Measurements from ENCODE around the gene SYNE3. TPM values are rescaled to one million over a fixed set of nuclear protein-coding genes. Genes with fewer than 3 reads are reported as not detected.

Gene SYNE3
- total RNA-seq, 6 experiments from 2014 or later: 14.8 to 20.4 (median 16.3) TPM

DNA sequence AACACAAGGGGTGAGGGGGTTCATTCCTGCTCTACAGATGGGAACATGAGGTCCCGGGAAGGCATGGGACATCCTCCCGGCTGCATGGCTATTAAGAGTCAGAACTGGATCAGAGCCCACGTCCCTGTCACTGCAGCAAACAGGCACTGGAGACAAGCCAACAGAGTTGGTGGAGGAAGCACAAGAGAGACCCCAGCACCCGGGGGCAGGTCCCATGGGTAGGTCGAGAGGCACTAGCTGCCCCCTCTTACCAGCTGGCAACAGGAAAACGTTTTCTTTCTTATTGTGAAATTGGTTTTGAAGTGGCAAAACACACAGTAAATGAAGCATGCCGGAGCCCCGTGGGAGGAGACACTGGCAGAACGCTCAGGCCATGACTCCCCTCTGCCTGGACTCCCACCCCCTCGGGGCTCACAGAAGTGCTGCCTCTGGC is 43.6 kb downstream of the SYNE3 start:
- Mint-ChIP-seq H3K27me3 (ENCODE audit: insufficient read depth) (peaks cover 3% of the 10 kb centered on the region), H3K4me1 (ENCODE audit: low read depth) (peaks cover 5% of the 10 kb centered on the region), H3K9me3 (no peaks in the 10 kb centered on the region), H3K27ac (no peak overlapping the region), H3K36me3 (ENCODE audit: low read depth) (peaks cover 25% of the 10 kb centered on the region), H3K4me3 (no peak overlapping the region)
- TF ChIP-seq, protein P1, sequence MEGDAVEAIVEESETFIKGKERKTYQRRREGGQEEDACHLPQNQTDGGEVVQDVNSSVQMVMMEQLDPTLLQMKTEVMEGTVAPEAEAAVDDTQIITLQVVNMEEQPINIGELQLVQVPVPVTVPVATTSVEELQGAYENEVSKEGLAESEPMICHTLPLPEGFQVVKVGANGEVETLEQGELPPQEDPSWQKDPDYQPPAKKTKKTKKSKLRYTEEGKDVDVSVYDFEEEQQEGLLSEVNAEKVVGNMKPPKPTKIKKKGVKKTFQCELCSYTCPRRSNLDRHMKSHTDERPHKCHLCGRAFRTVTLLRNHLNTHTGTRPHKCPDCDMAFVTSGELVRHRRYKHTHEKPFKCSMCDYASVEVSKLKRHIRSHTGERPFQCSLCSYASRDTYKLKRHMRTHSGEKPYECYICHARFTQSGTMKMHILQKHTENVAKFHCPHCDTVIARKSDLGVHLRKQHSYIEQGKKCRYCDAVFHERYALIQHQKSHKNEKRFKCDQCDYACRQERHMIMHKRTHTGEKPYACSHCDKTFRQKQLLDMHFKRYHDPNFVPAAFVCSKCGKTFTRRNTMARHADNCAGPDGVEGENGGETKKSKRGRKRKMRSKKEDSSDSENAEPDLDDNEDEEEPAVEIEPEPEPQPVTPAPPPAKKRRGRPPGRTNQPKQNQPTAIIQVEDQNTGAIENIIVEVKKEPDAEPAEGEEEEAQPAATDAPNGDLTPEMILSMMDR (IDR thresholded peaks at IDR 0.05): no peak
- no peak for DNase-seq

DNA sequence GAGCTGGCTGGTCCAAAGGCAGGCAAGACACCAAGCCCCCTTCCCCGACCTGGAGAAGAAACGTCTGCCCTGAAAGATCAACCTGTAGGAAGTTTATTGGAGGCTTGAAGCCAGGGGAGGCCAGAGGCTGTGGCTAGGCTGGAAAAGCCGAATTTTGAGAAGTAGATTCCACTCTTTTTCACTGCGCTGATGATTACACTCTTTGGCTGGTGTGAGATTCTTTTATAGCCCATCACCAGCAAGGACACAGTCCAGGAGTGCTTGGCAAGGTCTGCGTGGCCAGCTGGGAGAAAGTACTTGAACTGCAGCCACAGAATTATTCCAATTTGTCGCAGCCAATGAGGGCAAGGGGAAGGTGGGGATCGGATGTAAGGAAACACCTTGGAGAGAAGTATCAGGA is 45.0 kb downstream of the SYNE3 start:
- Mint-ChIP-seq H3K27me3 (ENCODE audit: insufficient read depth) (peaks cover 4% of the 10 kb centered on the region), H3K36me3 (ENCODE audit: low read depth) (peaks cover 19% of the 10 kb centered on the region), H3K4me1 (ENCODE audit: low read depth) (no peaks in the 10 kb centered on the region; the same call in 1 of the 2 replicates), H3K27ac (no peak overlapping the region; the same call in 1 of the 2 replicates), H3K4me3 (no peak overlapping the region), H3K9me3 (no peaks in the 10 kb centered on the region)
- TF ChIP-seq, protein P1 (IDR thresholded peaks at IDR 0.05): no peak
- DNase-seq: no peak

GRCh38 chr14:95471016-95471415 is 45.4 kb downstream of the SYNE3 start:
- H3K4me3 Mint-ChIP-seq: no peak overlapping the region
- H3K27me3 Mint-ChIP-seq (ENCODE audit: insufficient read depth): peaks cover 4% of the 10 kb centered on the region
- TF ChIP-seq, protein P1 (IDR thresholded peaks at IDR 0.05): no peak
- H3K27ac Mint-ChIP-seq: no peak overlapping the region; the same call in 1 of the 2 replicates
- DNase-seq: no peak
- no peaks in the 10 kb centered on the region; the same call in 1 of the 2 replicates for H3K4me1 Mint-ChIP-seq (ENCODE audit: low read depth)
- peaks cover 16% of the 10 kb centered on the region for H3K36me3 Mint-ChIP-seq (ENCODE audit: low read depth)
- H3K9me3 Mint-ChIP-seq: no peaks in the 10 kb centered on the region

DNA sequence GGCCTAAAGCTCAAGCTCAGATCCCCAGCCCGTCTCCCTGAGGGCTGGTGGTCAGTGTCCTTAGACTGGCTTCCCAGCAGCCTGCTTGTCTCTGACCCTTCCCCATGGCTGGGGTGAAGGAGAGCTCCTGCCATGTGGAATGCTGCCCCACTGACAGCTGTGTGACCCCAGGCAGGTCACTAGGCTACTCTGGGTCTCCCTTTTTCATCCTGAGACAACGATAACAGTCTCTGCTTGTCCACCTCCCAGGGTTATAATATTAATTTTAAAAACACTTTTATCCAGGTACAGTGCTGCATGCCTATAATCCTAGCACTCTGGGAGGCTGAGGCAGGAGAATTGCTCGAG is 47.3 kb downstream of the SYNE3 start:
- Mint-ChIP-seq H3K36me3 (ENCODE audit: low read depth) (peaks cover 15% of the 10 kb centered on the region), H3K27me3 (ENCODE audit: insufficient read depth) (peaks cover 4% of the 10 kb centered on the region), H3K27ac (no peak overlapping the region), H3K4me3 (no peak overlapping the region), H3K4me1 (ENCODE audit: low read depth) (no peaks in the 10 kb centered on the region; the same call in 1 of the 2 replicates), H3K9me3 (no peaks in the 10 kb centered on the region)
- TF ChIP-seq, protein P1 (IDR thresholded peaks at IDR 0.05): no peak
- no peak for DNase-seq

GRCh38 chr14:95468448-95469133 is 47.9 kb downstream of the SYNE3 start:
- DNase-seq: no peak
- no peak overlapping the region for H3K27ac Mint-ChIP-seq
- no peaks in the 10 kb centered on the region for H3K9me3 Mint-ChIP-seq
- peaks cover 15% of the 10 kb centered on the region for H3K36me3 Mint-ChIP-seq (ENCODE audit: low read depth)
- H3K4me1 Mint-ChIP-seq (ENCODE audit: low read depth): no peaks in the 10 kb centered on the region; the same call in 1 of the 2 replicates
- peaks cover 4% of the 10 kb centered on the region for H3K27me3 Mint-ChIP-seq (ENCODE audit: insufficient read depth)
- TF ChIP-seq, protein P1 (IDR thresholded peaks at IDR 0.05): no peak
- no peak overlapping the region for H3K4me3 Mint-ChIP-seq

All from HFFc6 (cell line).